Bronchial epithelial cell (primary cell): ENCODE results near the gene TDRD3. TPM values are rescaled to one million over a fixed set of nuclear protein-coding genes. Genes with fewer than 3 reads are reported as not detected.
A peak's percentile ranks its signal among the peaks of the same experiment; 100 is the strongest.

Experiments used
- DNase-seq: peaks from one replicate; pipeline ENCODE4 v3.0.0-alpha.2; 2010; ENCODE audit warnings: low read depth
- FAIRE-seq: peaks from 2 replicates; lab custom pipeline; 2011; peaks lifted over from hg19 to GRCh38; lab: Jason Lieb, UNC
- H3K27me3 ChIP-seq: 2 replicates; pipeline ENCODE4 v1.5.1; 2011; ENCODE audit warnings: low read length; ENCODE audit not compliant: control insufficient read depth, insufficient read depth
- H3K36me3 ChIP-seq: 2 replicates; pipeline ENCODE4 v1.5.1; 2011; ENCODE audit warnings: low read length; ENCODE audit not compliant: control insufficient read depth, insufficient read depth
- H3K4me3 ChIP-seq: 2 replicates; pipeline ENCODE4 v1.5.1; 2011; ENCODE audit warnings: mild to moderate bottlenecking, low read depth, low read length, control low read depth
- CTCF ChIP-seq: IDR thresholded peaks from 2 replicates; pipeline ENCODE4 v1.5.1; 2011; ENCODE audit warnings: mild to moderate bottlenecking, moderate library complexity, low read length, control low read depth, inconsistent platforms; ENCODE audit not compliant: insufficient read depth, severe bottlenecking
- total RNA-seq: library from RNA; depleted of rRNA; stranded (reverse); fragments of >200 nt; gene quantifications from 2 replicates; pipeline ENCODE4 v1.2.1, GENCODE V29; 2014

The TDRD3 gene
- total RNA-seq, 1 donor from 2014 or later = 12.4 TPM

- no peaks in the 10 kb centered on the region for H3K27me3 ChIP-seq
- H3K36me3 ChIP-seq = peaks cover 1% of the 10 kb centered on the region
- no peak overlapping the region for H3K4me3 ChIP-seq
- DNase-seq (no peak), FAIRE-seq (no peak)
- no peak for TF ChIP-seq CTCF
Observed at GRCh38 chr13:60501236-60501635, 104.2 kb downstream of the TDRD3 start.

- Histone ChIP-seq H3K4me3 (no peak overlapping the region), H3K36me3 (no peaks in the 10 kb centered on the region), H3K27me3 (no peaks in the 10 kb centered on the region)
- DNase-seq (peak; percentile 8), FAIRE-seq (no peak)
- no peak for TF ChIP-seq CTCF
Observed at GRCh38 chr13:60509601-60510386, 112.8 kb downstream of the TDRD3 start.

GRCh38 chr13:60511637-60512036 lies 114.6 kb downstream of the TDRD3 start:
- DNase-seq = no peak
- H3K27me3 ChIP-seq = no peaks in the 10 kb centered on the region
- no peak for FAIRE-seq
- no peaks in the 10 kb centered on the region for H3K36me3 ChIP-seq
- H3K4me3 ChIP-seq = no peak overlapping the region
- TF ChIP-seq CTCF = no peak

- H3K4me3 ChIP-seq = no peak overlapping the region
Observed at GRCh38 chr13:60514891-60515290, 117.9 kb downstream of the TDRD3 start.

GRCh38 chr13:60519496-60519895 lies 122.5 kb downstream of the TDRD3 start:
- FAIRE-seq = no peak
- no peak overlapping the region for H3K4me3 ChIP-seq
- no peaks in the 10 kb centered on the region for H3K27me3 ChIP-seq
- no peak for DNase-seq
- no peaks in the 10 kb centered on the region for H3K36me3 ChIP-seq
- no peak for TF ChIP-seq CTCF

More at GRCh38 chr13:60514891-60515290, 117.9 kb downstream of the TDRD3 start:
- Histone ChIP-seq H3K27me3 (no peaks in the 10 kb centered on the region), H3K36me3 (no peaks in the 10 kb centered on the region)
- DNase-seq = no peak
- FAIRE-seq = no peak
- no peak for TF ChIP-seq CTCF
